SK-N-SH treated with all-trans-retinoic acid at 6 μM for 48 hours (cell line): ENCODE results near the gene NEAT1.

ENCODE experiments used
- ARNTL ChIP-seq: fragments of 450-650 bp; formaldehyde crosslinking; IDR thresholded peaks from 2 replicates; pipeline ENCODE4 v1.5.0; 2020; ENCODE audit warnings: low read depth, mild to moderate bottlenecking, moderate library complexity, borderline replicate concordance
- BACH2 ChIP-seq: fragments of 250-450 bp; sonication (Bioruptor Pico); IDR thresholded peaks from 2 replicates; pipeline ENCODE4 v1.9.0; 2021; ENCODE audit warnings: mild to moderate bottlenecking, borderline replicate concordance
- GLIS3 ChIP-seq: fragments of 250-450 bp; sonication (Bioruptor Pico); IDR thresholded peaks from 2 replicates; pipeline ENCODE4 v1.5.0; 2020; ENCODE audit warnings: mild to moderate bottlenecking, moderate library complexity
- ZC3H10 ChIP-seq: fragments of 250-450 bp; sonication (Bioruptor Pico); IDR thresholded peaks from 2 replicates; pipeline ENCODE4 v1.5.1; 2021; ENCODE audit warnings: mild to moderate bottlenecking, moderate library complexity
- ZNF8 ChIP-seq: fragments of 450-650 bp; formaldehyde crosslinking; IDR thresholded peaks from 2 replicates; pipeline ENCODE4 v1.5.0; 2020; ENCODE audit warnings: mild to moderate bottlenecking, moderate library complexity

DNA sequence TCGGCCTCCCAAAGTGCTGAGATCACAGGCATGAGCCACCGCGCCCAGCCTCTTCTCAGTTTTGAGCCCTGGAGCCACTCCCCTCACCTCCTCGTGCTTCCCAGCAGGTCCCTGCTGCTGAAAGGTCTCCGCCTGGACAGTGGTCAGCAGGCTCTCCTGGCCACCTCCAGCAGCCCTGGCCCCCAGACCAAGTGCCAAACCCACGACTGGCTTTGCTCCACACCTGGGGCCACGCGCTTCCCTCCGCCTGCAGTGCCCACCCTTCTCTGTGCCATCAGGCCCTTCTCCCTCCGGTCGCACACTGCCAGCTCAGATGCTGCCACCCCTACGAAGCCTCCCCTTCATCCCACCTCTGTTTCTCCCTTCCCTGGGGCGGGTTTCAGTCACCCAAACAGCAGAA lies 23.3 kb upstream of the NEAT1 start:
- TF ChIP-seq ARNTL (no peak), GLIS3 (CRISPR knock-in tag) (no peak), ZC3H10 (CRISPR knock-in tag) (no peak), BACH2 (no peak), ZNF8 (no peak)
